HEK293 (cell line): Measurements from ENCODE around the gene PRND.

ENCODE experiments used
- CTCF ChIA-PET: fragments of 350-600 bp; formaldehyde crosslinking; extraction: SDS; loops from one replicate; lab custom pipeline; 2021; ENCODE audit warnings: antibody characterized with exemption; lab: Yijun Ruan, JAX
- POLR2A ChIA-PET: fragments of 300-600 bp; formaldehyde crosslinking; extraction: SDS; loops from one replicate; lab custom pipeline; 2020; ENCODE audit warnings: antibody characterized with exemption, inconsistent platforms; lab: Yijun Ruan, JAX
- H3K27ac ChIP-seq: fragments of 200-500 bp; sonication (Bioruptor generic); 2 replicates; pipeline ENCODE4 v1.5.1; 2014; ENCODE audit warnings: low read depth, low read length, control low read depth, inconsistent platforms; ENCODE audit errors: extremely low read depth
- H3K36me3 ChIP-seq, 2 experiments: fragments of 200-500 bp in 1 of 2; sonication (Bioruptor generic) in 1 of 2; 1 replicate in 1 of 2; 2 replicates in 1 of 2; pipeline ENCODE4 v1.5.1; 2014 to 2017; ENCODE audit warnings: inconsistent platforms in 2 of 2, low read length in 2 of 2; ENCODE audit not compliant: control insufficient read depth in 2 of 2, insufficient read depth in 1 of 2
- H3K4me1 ChIP-seq: fragments of 200-500 bp; sonication (Bioruptor generic); 2 replicates; pipeline ENCODE4 v1.5.1; 2014; ENCODE audit warnings: mild to moderate bottlenecking, low read length, inconsistent platforms; ENCODE audit not compliant: control insufficient read depth, insufficient read depth
- H3K4me3 ChIP-seq: 2 replicates; pipeline ENCODE4 v1.5.1; 2011; ENCODE audit warnings: low read depth, mild to moderate bottlenecking, control low read depth, low read length, moderate library complexity
- H3K9me3 ChIP-seq: fragments of 200-500 bp; sonication (Bioruptor generic); 2 replicates; pipeline ENCODE4 v1.5.1; 2014; ENCODE audit warnings: low read depth, low read length, inconsistent platforms; ENCODE audit not compliant: control insufficient read depth, insufficient read depth
- FEZF1 ChIP-seq: fragments of 450-650 bp; formaldehyde crosslinking; IDR thresholded peaks from 2 replicates; pipeline ENCODE4 v1.5.1; 2016; ENCODE audit warnings: missing biosample characterization, missing genetic modification characterization
- GLI2 ChIP-seq: fragments of 450-650 bp; formaldehyde crosslinking; IDR thresholded peaks from 2 replicates; pipeline ENCODE4; 2017; ENCODE audit warnings: missing biosample characterization, missing genetic modification characterization, low read depth, borderline replicate concordance
- IKZF3 ChIP-seq: fragments of 450-650 bp; IDR thresholded peaks from 2 replicates; pipeline ENCODE4 v1.5.0; 2018; ENCODE audit warnings: missing biosample characterization, mild to moderate bottlenecking, missing genetic modification characterization, moderate library complexity
- KLF8 ChIP-seq: fragments of 450-650 bp; formaldehyde crosslinking; IDR thresholded peaks from 2 replicates; pipeline ENCODE4 v1.5.1; 2016; ENCODE audit warnings: missing biosample characterization, missing genetic modification characterization
- PBX3 ChIP-seq: sonication (generic); formaldehyde crosslinking; IDR thresholded peaks from 2 replicates; pipeline ENCODE4 v1.8.1; 2022; ENCODE audit warnings: mild to moderate bottlenecking, moderate library complexity, missing genetic modification reagents
- PRDM4 ChIP-seq: fragments of 450-650 bp; formaldehyde crosslinking; IDR thresholded peaks from 2 replicates; pipeline ENCODE4 v1.5.1; 2017; ENCODE audit warnings: missing biosample characterization, missing genetic modification characterization
- RBAK ChIP-seq: fragments of 450-650 bp; formaldehyde crosslinking; IDR thresholded peaks from 2 replicates; pipeline ENCODE4 v1.5.1; 2016; ENCODE audit warnings: missing biosample characterization, missing genetic modification characterization
- SALL2 ChIP-seq: fragments of 450-650 bp; formaldehyde crosslinking; IDR thresholded peaks from 2 replicates; pipeline ENCODE4 v1.5.0; 2017; ENCODE audit warnings: missing biosample characterization, mild to moderate bottlenecking, missing genetic modification characterization, borderline replicate concordance
- SCRT1 ChIP-seq: fragments of 450-650 bp; formaldehyde crosslinking; IDR thresholded peaks from 2 replicates; pipeline ENCODE4 v1.5.1; 2016; ENCODE audit warnings: missing biosample characterization, missing genetic modification characterization, borderline replicate concordance
- TCF7L2 ChIP-seq: IDR thresholded peaks from 2 replicates; pipeline ENCODE4 v1.6.1; 2011; ENCODE audit warnings: low read depth, mild to moderate bottlenecking, inconsistent platforms, low read length, moderate library complexity, borderline replicate concordance
- ZBTB20 ChIP-seq: fragments of 450-650 bp; formaldehyde crosslinking; IDR thresholded peaks from 2 replicates; pipeline ENCODE4 v1.5.1; 2016; ENCODE audit warnings: missing biosample characterization, missing genetic modification characterization
- ZBTB6 ChIP-seq: fragments of 450-650 bp; formaldehyde crosslinking; IDR thresholded peaks from 2 replicates; pipeline ENCODE4 v1.5.1; 2017; ENCODE audit warnings: missing biosample characterization, missing genetic modification characterization
- ZNF146 ChIP-seq: fragments of 450-650 bp; formaldehyde crosslinking; IDR thresholded peaks from 2 replicates; pipeline ENCODE4 v1.5.1; 2016; ENCODE audit warnings: missing biosample characterization, missing genetic modification characterization
- ZNF211 ChIP-seq: fragments of 450-650 bp; formaldehyde crosslinking; IDR thresholded peaks from 2 replicates; pipeline ENCODE4 v1.5.1; 2016; ENCODE audit warnings: low read depth, missing biosample characterization, missing genetic modification characterization
- ZNF214 ChIP-seq: fragments of 450-650 bp; formaldehyde crosslinking; IDR thresholded peaks from 2 replicates; pipeline ENCODE4 v1.5.1; 2017; ENCODE audit warnings: missing biosample characterization, mild to moderate bottlenecking, missing genetic modification characterization, borderline replicate concordance
- ZNF221 ChIP-seq: fragments of 450-650 bp; formaldehyde crosslinking; IDR thresholded peaks from 2 replicates; pipeline ENCODE4 v1.5.1; 2017; ENCODE audit warnings: missing biosample characterization, missing genetic modification characterization, borderline replicate concordance
- ZNF280C ChIP-seq: fragments of 450-650 bp; formaldehyde crosslinking; IDR thresholded peaks from 2 replicates; pipeline ENCODE4 v1.5.1; 2016; ENCODE audit warnings: missing biosample characterization, missing genetic modification characterization
- ZNF416 ChIP-seq: fragments of 450-650 bp; formaldehyde crosslinking; IDR thresholded peaks from 2 replicates; pipeline ENCODE4 v1.5.1; 2016; ENCODE audit warnings: missing biosample characterization, missing genetic modification characterization
- ZNF558 ChIP-seq: fragments of 450-650 bp; formaldehyde crosslinking; IDR thresholded peaks from 2 replicates; pipeline ENCODE4 v1.5.1; 2016; ENCODE audit warnings: missing biosample characterization, missing genetic modification characterization
- ZNF585B ChIP-seq: fragments of 450-650 bp; formaldehyde crosslinking; IDR thresholded peaks from 2 replicates; pipeline ENCODE4 v1.5.1; 2016; ENCODE audit warnings: missing biosample characterization, missing genetic modification characterization
- ZNF629 ChIP-seq: fragments of 450-650 bp; formaldehyde crosslinking; IDR thresholded peaks from 2 replicates; pipeline ENCODE4 v1.5.1; 2017; ENCODE audit warnings: missing biosample characterization, missing genetic modification characterization
- ZNF704 ChIP-seq: fragments of 450-650 bp; formaldehyde crosslinking; IDR thresholded peaks from 2 replicates; pipeline ENCODE4 v1.5.1; 2016; ENCODE audit warnings: missing biosample characterization, missing genetic modification characterization
- ZNF76 ChIP-seq: fragments of 450-650 bp; formaldehyde crosslinking; IDR thresholded peaks from 2 replicates; pipeline ENCODE4; 2016; ENCODE audit warnings: low read depth, missing biosample characterization, missing genetic modification characterization, borderline replicate concordance
- ZNF768 ChIP-seq: fragments of 450-650 bp; formaldehyde crosslinking; IDR thresholded peaks from 2 replicates; pipeline ENCODE4 v1.5.1; 2018; ENCODE audit warnings: missing biosample characterization, mild to moderate bottlenecking, missing genetic modification characterization
- ZNF830 ChIP-seq: fragments of 450-650 bp; IDR thresholded peaks from 2 replicates; pipeline ENCODE4 v1.5.0; 2018; ENCODE audit warnings: missing biosample characterization, missing genetic modification characterization, low read depth, mild to moderate bottlenecking, moderate library complexity
- ZSCAN18 ChIP-seq: fragments of 450-650 bp; formaldehyde crosslinking; IDR thresholded peaks from 2 replicates; pipeline ENCODE4 v1.5.1; 2016; ENCODE audit warnings: missing biosample characterization, missing genetic modification characterization
- ZSCAN4 ChIP-seq: fragments of 450-650 bp; formaldehyde crosslinking; IDR thresholded peaks from 2 replicates; pipeline ENCODE4 v1.5.1; 2017; ENCODE audit warnings: missing biosample characterization, missing genetic modification characterization

PRND gene

GRCh38 chr20:4748847-4749246 lies 27.1 kb downstream of the PRND start:
- Histone ChIP-seq H3K4me3 (no peak overlapping the region), H3K9me3 (no peaks in the 10 kb centered on the region), H3K4me1 (no peaks in the 10 kb centered on the region), H3K36me3 (no peaks in the 10 kb centered on the region), H3K27ac (no peak overlapping the region)
- POLR2A ChIA-PET, result no interaction called here
- CTCF ChIA-PET, result interaction anchor here (1.7 to 2.1 kb wide), 2 partner anchors 8 to 16 kb away, joined by 5 to 16 read pairs; no protein-coding TSS in a partner anchor
- no peak for TF ChIP-seq SALL2
- no peak for TF ChIP-seq PBX3 (CRISPR knock-in tag)
- TF ChIP-seq ZBTB20 (tag by site-specific recombination), result no peak
- TF ChIP-seq TCF7L2, result no peak
- no peak for TF ChIP-seq RBAK
- TF ChIP-seq ZSCAN18 (tag by site-specific recombination), result no peak
- TF ChIP-seq ZNF146 (tag by site-specific recombination), result no peak
- TF ChIP-seq GLI2, result no peak
- TF ChIP-seq ZNF280C (tag by site-specific recombination), result no peak
- TF ChIP-seq IKZF3, result no peak
- no peak for TF ChIP-seq ZNF558 (tag by site-specific recombination)
- TF ChIP-seq ZNF211 (tag by site-specific recombination), result no peak
- no peak for TF ChIP-seq SCRT1 (tag by site-specific recombination)
- TF ChIP-seq ZNF585B (tag by site-specific recombination), result no peak
- no peak for TF ChIP-seq ZSCAN4
- no peak for TF ChIP-seq FEZF1
- TF ChIP-seq ZNF221 (tag by site-specific recombination), result no peak
- no peak for TF ChIP-seq ZNF830 (tag by site-specific recombination)

- Histone ChIP-seq H3K9me3 (no peaks in the 10 kb centered on the region), H3K4me1 (no peaks in the 10 kb centered on the region), H3K27ac (no peak overlapping the region), H3K4me3 (no peak overlapping the region), H3K36me3 (no peaks in the 10 kb centered on the region)
- CTCF ChIA-PET, result interaction anchor here (2.1 kb wide), 1 partner anchor 9 kb away, joined by 16 read pairs; no protein-coding TSS in a partner anchor
- POLR2A ChIA-PET, result no interaction called here
- TF ChIP-seq ZNF214 (tag by site-specific recombination) (no peak), ZNF416 (no peak), ZNF76 (no peak), PRDM4 (tag by site-specific recombination) (no peak), ZNF768 (tag by site-specific recombination) (no peak), ZNF704 (tag by site-specific recombination) (no peak), ZNF629 (tag by site-specific recombination) (no peak), ZBTB6 (no peak), KLF8 (tag by site-specific recombination) (no peak)
Measured at GRCh38 chr20:4749326-4749725, 27.6 kb downstream of the PRND start.
